ENCODE data around the gene PDZRN3. TPM values are rescaled to one million over a fixed set of nuclear protein-coding genes. Genes with fewer than 3 reads are reported as not detected.

PDZRN3 gene
- total and polyA plus RNA-seq, 4 donors: 0.69 to 1.8 (median 0.92) TPM

GRCh38 chr3:73432023-73432705, 192.6 kb downstream of the PDZRN3 start:
- WGBS: 59% methylated on average over 9 of the region's 9 CpGs
- Histone ChIP-seq H3K36me3 (ENCODE audit: control insufficient read depth in 4 of 4, insufficient read depth in 3 of 4, low read depth in 1 of 4, low read length in 3 of 4) (no peaks in the 10 kb centered on the region), H3K9me3 (ENCODE audit: control insufficient read depth in 4 of 4, low read length in 3 of 4) (no peaks in the 10 kb centered on the region), H3K27me3 (ENCODE audit: control insufficient read depth in 4 of 4, insufficient read depth in 4 of 4, low read length in 3 of 4) (no peaks in the 10 kb centered on the region), H3K4me1 (ENCODE audit: control insufficient read depth in 4 of 4, insufficient read depth in 4 of 4, low read length in 3 of 4) (no peaks in the 10 kb centered on the region), H3K4me3 (ENCODE audit: low read depth in 1 of 3, low read length in 3 of 3) (no peak overlapping the region), H3K9ac (ENCODE audit: low read depth in 1 of 2, low read length in 2 of 2) (no peak overlapping the region), H3K27ac (ENCODE audit: low read depth in 1 of 2, low read length in 2 of 2) (no peak overlapping the region)
- TF ChIP-seq NR2F2 (IDR thresholded peaks at IDR 0.05) (no peak), CTCF (IDR thresholded peaks at IDR 0.05; ENCODE audit: low read depth, low read length, missing input control) (peak; percentile 58), RAD21 (IDR thresholded peaks at IDR 0.05) (peak; percentile 71 to 76)
- no peak for DNase-seq (ENCODE audit: low spot score)

- Histone ChIP-seq H3K9ac (ENCODE audit: low read depth in 1 of 2, low read length in 2 of 2) (no peak overlapping the region), H3K27me3 (ENCODE audit: control insufficient read depth in 4 of 4, insufficient read depth in 4 of 4, low read length in 3 of 4) (no peaks in the 10 kb centered on the region), H3K36me3 (ENCODE audit: control insufficient read depth in 4 of 4, insufficient read depth in 3 of 4, low read depth in 1 of 4, low read length in 3 of 4) (no peaks in the 10 kb centered on the region), H3K4me1 (ENCODE audit: control insufficient read depth in 4 of 4, insufficient read depth in 4 of 4, low read length in 3 of 4) (no peaks in the 10 kb centered on the region), H3K27ac (ENCODE audit: low read depth in 1 of 2, low read length in 2 of 2) (no peak overlapping the region), H3K9me3 (ENCODE audit: control insufficient read depth in 4 of 4, low read length in 3 of 4) (no peaks in the 10 kb centered on the region), H3K4me3 (ENCODE audit: low read depth in 1 of 3, low read length in 3 of 3) (no peak overlapping the region)
- DNase-seq (ENCODE audit: low spot score): no peak
- TF ChIP-seq NR2F2 (IDR thresholded peaks at IDR 0.05) (no peak), EGR1 (IDR thresholded peaks at IDR 0.05; ENCODE audit: low read depth in 2 of 2) (no peak), CTCF (IDR thresholded peaks at IDR 0.05; ENCODE audit: low read depth, low read length, missing input control) (no peak)
- WGBS: 71% methylated on average over 6 of the region's 6 CpGs
Measured at GRCh38 chr3:73431183-73431900, 193.4 kb downstream of the PDZRN3 start.

GRCh38 chr3:73427048-73427706, 197.6 kb downstream of the PDZRN3 start:
- H3K9me3 ChIP-seq (ENCODE audit: control insufficient read depth in 4 of 4, low read length in 3 of 4): peaks cover 0 to 3% (median under 1%) of the 10 kb centered on the region in 4 donors
- H3K4me1 ChIP-seq (ENCODE audit: control insufficient read depth in 4 of 4, insufficient read depth in 4 of 4, low read length in 3 of 4): no peaks in the 10 kb centered on the region
- no peak overlapping the region for H3K4me3 ChIP-seq (ENCODE audit: low read depth in 1 of 3, low read length in 3 of 3)
- no peak overlapping the region for H3K27ac ChIP-seq (ENCODE audit: low read depth in 1 of 2, low read length in 2 of 2)
- no peaks in the 10 kb centered on the region for H3K36me3 ChIP-seq (ENCODE audit: control insufficient read depth in 4 of 4, insufficient read depth in 3 of 4, low read depth in 1 of 4, low read length in 3 of 4)
- H3K9ac ChIP-seq (ENCODE audit: low read depth in 1 of 2, low read length in 2 of 2): no peak overlapping the region
- no peak for DNase-seq (ENCODE audit: low spot score)
- no peaks in the 10 kb centered on the region for H3K27me3 ChIP-seq (ENCODE audit: control insufficient read depth in 4 of 4, insufficient read depth in 4 of 4, low read length in 3 of 4)
- TF ChIP-seq RXRA (IDR thresholded peaks at IDR 0.05): no peak
- TF ChIP-seq EGR1 (IDR thresholded peaks at IDR 0.05; ENCODE audit: low read depth in 2 of 2): no peak
- no peak for TF ChIP-seq MAX (IDR thresholded peaks at IDR 0.05)
- TF ChIP-seq ZBTB33 (IDR thresholded peaks at IDR 0.05): no peak
- no peak for TF ChIP-seq FOXA1 (IDR thresholded peaks at IDR 0.05)
- no peak for TF ChIP-seq HNF4G (IDR thresholded peaks at IDR 0.05)
- TF ChIP-seq GABPA (IDR thresholded peaks at IDR 0.05 in 1 of 2, conservative IDR thresholded peaks at IDR 0.05 in 1 of 2): no peak
- TF ChIP-seq RAD21 (IDR thresholded peaks at IDR 0.05): no peak
- TF ChIP-seq TAF1 (conservative IDR thresholded peaks at IDR 0.05): no peak
- no peak for TF ChIP-seq JUND (IDR thresholded peaks at IDR 0.05)
- TF ChIP-seq YY1 (IDR thresholded peaks at IDR 0.05): no peak
- no peak for TF ChIP-seq SP1 (IDR thresholded peaks at IDR 0.05)
- 84% methylated on average over 11 of the region's 11 CpGs for WGBS
